Right lung (tissue), 5 donors: ENCODE results near the gene DZANK1. TPM values are rescaled to one million over a fixed set of nuclear protein-coding genes. Genes with fewer than 3 reads are reported as not detected.
"Not testable (repeated sequence)": the region's sequence is repeated elsewhere in the genome, so short reads cannot be mapped to it uniquely, and the experiment has no call there.

Experiments
- DNase-seq, 2 donors: peaks; one replicate each; pipeline ENCODE4 v3.0.0-alpha.2; 2013
- polyA plus RNA-seq, 5 donors: library from polyadenylated mRNA; unstranded; fragments of 120-200 nt; gene quantifications; one replicate each; pipeline versions ENCODE4 v1.2.1 to v1.2.3, GENCODE V29; 2013; ENCODE audit warnings: inconsistent platforms in 1 of 5, low replicate concordance in 1 of 5; ENCODE audit not compliant: insufficient read length in 5 of 5, insufficient read depth in 1 of 5

The DZANK1 gene
- polyA plus RNA-seq, 5 donors: 7.3 to 10.3 (median 9.2) TPM

DNA sequence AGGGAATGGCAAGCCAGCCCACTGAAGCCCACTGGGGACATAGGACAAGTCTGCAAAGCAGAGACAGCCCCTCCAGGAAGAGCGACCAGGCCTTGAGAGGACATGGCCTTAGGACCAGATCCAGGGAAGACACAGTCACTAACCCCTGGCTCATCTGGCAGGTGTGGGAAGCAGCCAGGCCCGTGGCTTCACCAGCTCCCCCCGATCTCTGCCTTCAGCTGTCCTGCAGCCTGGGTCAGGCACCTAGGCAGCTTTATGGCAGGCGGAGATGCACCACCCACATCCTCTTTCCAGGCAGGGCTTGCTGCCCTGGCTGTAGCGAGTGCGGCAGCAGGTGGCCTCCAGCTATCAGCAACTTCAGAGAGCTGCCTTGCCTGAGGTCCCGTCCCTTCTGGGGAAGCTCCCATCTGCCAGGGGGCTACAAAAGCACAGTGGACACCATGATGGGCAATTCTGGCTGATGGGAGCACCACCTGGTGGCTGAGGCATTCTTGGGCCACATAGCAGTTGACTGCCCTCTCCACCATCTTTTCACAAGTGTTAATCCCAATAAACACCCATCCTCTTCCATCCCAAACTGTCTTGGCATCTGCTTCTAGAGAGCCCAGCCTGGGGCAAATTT, 85.8 kb downstream of the DZANK1 start:
- no peak for DNase-seq

DNA sequence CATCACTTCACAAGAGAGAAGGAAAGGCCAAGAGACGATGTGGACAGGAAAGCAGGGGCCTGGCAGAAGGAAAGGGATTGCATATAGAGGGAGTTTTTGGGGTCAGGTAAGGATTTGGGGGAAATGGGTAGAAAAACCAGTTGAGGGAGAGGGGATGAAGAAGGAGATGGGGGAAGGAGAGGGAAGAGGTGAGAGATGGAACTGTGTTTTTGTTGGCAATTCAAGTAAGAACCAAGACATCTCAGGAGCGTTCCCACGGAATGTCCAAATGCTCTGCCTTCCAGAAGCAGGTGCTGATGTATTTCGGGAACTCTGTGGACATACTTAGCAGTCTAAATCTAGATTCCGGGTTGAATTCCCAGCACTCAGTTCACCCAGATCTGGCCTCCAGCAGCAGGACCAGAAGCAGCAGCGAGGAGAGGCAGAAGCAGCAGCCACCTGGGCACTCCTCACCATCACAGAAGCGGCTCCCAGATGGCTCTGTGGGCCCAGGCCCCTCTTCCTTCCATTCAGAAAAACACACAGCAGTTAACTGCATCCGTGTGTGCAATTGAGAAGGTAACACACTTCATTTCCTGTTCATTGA, 88.8 kb downstream of the DZANK1 start:
- DNase-seq: no peak

DNA sequence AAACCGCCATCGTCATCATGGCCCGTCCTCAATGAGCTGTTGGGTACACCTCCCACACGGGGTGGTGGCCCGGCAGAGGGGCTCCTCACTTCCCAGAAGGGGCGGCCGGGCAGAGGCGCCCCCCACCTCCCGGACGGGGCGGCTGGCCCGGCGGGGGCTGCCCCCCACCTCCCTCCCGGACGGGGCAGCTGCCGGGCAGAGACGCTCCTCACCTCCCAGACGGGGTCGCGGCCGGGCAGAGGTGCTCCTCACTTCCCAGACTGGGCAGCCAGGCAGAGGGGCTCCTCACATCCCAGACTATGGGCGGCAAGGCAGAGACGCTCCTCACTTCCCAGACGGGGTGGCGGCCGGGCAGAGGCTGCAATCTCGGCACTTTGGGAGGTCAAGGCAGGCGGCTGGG, 91.3 kb downstream of the DZANK1 start:
- not testable (repeated sequence) for DNase-seq

DNA sequence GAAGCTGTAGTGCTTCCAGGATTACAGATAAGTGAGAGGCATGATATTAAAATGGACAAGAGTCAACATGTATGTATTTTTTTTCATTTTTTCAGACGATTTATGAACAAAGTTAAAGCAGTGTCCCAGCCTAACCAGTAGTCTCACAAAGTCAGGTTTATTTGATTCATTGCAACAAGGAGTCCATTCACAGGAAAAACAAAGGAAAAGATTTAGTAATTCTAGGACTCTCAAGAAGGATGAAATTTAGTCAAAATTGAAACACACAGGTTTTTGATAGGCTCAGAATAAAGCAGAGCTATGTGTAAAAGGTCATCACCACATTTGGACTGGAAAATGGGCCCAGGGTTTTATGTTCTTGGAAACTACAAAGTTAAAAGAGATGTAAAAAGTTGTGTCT, 94.5 kb downstream of the DZANK1 start:
- DNase-seq: no peak

DNA sequence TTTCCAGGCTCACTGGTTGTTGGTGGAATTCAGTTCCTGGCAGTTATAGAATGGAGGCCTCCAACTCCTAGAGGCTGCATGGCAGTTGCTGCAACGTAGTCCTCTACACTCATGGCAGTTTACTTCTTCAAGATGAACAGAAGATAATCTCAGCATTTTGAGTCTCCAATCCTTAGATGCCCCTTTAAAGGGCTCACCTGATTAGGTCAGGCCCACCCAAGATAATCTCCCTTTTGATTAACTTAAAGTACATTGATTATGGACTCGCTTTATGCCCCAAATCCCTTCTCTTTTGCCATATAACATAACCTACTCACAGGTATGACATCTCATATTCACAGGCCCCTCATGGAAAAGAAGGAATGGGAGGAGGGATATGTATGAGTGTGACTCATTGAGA, 102.1 kb downstream of the DZANK1 start:
- DNase-seq: no peak

DNA sequence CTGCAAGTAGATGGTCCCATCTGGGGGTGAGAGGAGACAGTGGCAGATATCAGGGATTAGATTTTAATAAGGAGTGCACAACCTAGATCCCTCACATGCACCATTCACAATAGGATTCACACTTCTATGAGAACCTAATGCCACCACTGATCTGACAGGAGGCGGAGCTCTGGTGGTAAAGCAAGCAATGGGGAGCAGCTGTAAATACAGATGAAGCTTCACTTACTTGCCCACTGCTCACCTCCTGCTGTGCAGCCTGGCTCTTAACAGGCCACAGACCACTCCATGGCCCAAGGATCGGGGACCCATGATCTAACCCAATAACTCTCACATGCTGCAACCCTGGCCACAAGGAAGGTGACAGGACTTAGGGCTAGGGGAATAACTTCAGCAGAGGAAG, 103.1 kb downstream of the DZANK1 start:
- no peak for DNase-seq

DNA sequence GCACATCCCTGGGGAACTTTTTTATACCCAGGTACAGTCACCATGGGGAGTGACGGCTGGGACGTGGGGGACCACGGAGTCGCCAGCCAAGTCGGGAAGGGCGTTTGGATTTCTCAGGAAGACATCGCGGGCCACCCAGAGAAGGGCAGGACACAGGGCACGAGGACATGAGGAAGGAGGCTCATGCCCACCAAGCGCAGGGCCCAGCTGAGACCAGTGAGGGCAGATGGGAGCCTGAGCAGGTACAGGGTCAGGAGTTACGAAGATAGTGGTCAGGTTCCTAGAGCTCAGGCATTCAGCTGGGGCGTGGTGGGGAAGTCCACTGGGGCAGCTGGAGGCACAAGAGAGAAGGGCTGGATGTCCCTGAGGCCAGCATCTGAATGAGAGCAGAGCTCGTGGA, 103.9 kb downstream of the DZANK1 start:
- DNase-seq: no peak

DNA sequence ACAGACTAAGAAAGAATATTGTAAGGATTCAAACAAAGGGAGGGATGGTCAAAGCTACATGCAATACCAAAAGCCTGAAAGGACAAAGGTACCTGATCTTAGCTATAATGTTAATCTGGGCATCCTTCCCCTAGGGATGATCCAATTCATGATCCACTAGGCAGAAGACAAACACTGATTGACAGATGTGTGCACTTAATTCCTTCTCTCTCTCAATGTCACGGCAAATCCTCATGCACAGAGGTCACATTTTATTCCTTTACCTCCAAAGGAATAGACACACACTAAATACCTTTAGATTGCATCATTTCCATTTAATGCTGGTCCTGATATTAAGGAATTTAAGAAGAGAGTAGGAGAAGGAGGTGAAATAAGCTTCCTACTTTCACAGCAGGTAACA, 105.2 kb downstream of the DZANK1 start:
- no peak for DNase-seq

DNA sequence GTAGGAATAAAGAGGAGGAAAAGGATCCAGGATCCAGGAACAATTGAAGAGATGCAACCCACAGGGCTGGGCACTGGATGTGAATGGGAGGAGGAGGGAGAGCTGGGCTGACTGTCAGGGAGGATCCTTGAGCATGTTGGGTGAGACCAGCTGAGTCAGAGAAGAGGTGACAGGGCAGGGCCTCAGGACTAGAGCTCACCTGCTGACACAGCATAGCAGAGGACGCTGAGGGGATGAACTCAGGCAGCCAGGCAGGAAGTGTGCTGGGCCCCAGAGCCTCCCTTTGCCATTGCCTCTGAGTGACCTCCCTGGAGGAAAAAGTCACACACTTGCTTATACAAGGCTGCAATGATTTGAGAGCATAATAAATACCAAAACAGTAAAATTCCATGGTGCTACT, 106.2 kb downstream of the DZANK1 start:
- no peak for DNase-seq

DNA sequence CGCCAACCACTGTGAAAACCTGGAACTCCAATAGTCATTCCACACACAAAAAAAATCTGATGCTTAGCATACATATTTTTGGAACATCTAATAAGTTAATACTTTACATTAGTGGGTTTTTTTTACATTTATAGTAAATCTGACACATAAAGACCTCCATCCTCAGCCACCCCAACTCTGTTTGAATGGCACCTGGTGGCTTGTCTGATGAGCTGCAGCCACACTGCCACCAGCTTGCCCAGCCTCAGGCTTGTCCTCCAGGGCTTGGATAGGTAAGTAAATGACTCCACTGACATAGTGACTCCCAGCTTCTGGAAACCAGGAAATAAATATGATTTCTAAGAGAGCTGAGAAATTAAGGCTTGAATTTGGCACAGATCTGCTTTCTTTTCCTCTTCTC, 107.0 kb downstream of the DZANK1 start:
- no peak for DNase-seq

DNA sequence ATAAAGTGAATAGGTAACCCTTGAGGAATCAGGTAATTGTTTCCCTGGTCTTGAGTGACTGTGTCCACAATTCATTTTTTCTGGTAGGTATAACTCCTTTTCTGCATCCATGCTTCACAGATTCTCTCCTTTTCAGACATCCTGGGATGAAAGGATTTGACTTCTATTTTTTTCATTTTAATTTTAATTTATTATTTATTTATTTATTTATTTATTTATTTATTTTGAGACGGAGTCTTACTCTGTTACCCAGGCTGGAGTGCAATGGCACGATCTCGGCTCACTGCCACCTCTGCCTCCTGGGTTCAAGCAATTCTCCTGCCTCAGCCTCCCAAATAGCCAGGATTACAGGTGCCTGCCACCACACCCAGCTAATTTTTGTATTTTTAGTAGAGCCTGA, 117.1 kb downstream of the DZANK1 start:
- DNase-seq: not testable (repeated sequence)

Other genes with a start within 250 kb of the DZANK1 start
- gene ZNF133, start 178.5 kb downstream of the DZANK1 start, polyA plus RNA-seq: 10 to 100 TPM; 28.3 to 38.1 (median 33.5) TPM
- gene POLR3F, start 360 bp upstream of the DZANK1 start, polyA plus RNA-seq: 10 to 100 TPM; 16.0 to 21.6 (median 18.4) TPM
- gene RBBP9, start 30.2 kb upstream of the DZANK1 start, polyA plus RNA-seq: 10 to 100 TPM; 25.9 to 38.2 (median 34.3) TPM
- gene SEC23B, start 40.9 kb upstream of the DZANK1 start, polyA plus RNA-seq: 10 to 100 TPM; 42.4 to 48.8 (median 44.6) TPM
- 10 to 100 TPM; 64.3 to 85.3 (median 77.5) TPM for gene SMIM26, start 100.4 kb upstream of the DZANK1 start, polyA plus RNA-seq
- 10 to 100 TPM; 22.3 to 29.6 (median 25.4) TPM for gene DTD1, start 121.0 kb upstream of the DZANK1 start, polyA plus RNA-seq